HFF-Myc (cell line): ENCODE results near the gene PHRF1.

ENCODE experiments used
- DNase-seq: peaks from one replicate; pipeline ENCODE4 v3.0.0-alpha.2; 2011; ENCODE audit warnings: low read depth; ENCODE audit errors: extremely low read depth
- H3K4me3 ChIP-seq: replicated peaks from 2 replicates; pipeline ENCODE4 v1.5.1; 2011; ENCODE audit warnings: low read depth, mild to moderate bottlenecking, control low read depth, low read length
- CTCF ChIP-seq: IDR thresholded peaks from 2 replicates; pipeline ENCODE4 v1.5.1; 2012; ENCODE audit warnings: mild to moderate bottlenecking, low read depth, low read length, control low read depth; ENCODE audit errors: missing control alignments

Gene PHRF1

DNA sequence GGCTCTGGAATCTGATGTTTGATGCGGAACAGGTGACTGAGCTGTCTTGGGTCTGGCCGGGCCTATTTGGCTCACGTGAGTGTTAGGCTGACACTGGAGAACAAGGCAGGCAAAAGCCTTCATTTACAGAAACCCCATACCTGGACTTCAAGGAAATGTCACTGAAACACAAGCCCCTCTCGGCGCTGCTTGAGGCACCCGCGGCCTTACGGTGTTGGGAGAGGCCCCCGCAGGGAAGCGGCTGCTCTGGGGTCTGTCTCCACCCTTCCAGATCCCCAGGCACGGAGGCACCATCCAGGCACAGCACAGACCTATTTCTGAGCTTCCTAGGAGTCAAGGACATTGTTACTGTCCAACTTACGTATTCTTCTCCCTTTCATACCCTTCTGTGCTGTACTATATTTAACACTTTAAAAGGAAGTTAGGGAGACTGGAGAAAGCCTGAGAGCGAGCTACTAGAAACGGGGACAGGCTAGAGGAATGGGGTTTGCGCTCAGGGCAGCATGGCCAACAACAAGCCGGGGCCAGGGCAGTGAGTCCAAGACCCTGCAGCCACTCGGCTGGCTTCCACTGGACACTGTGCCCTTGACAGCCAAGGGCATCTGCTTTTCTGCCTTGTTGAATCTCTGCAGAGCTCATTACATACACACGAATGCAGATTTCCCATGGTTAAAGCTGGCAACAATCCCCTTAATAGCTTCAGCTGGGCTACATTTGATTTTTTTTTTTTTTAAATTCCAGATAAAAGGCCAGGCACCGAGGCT, 84.6 kb downstream of the PHRF1 start:
- no peak for TF ChIP-seq CTCF
- H3K4me3 ChIP-seq = no peak overlapping the region
- no peak for DNase-seq
